ENCODE measurements around the gene CDK14.

- TF ChIP-seq CTCF (IDR thresholded peaks at IDR 0.05; ENCODE audit: borderline replicate concordance, extremely low read depth, low read length, poor library complexity, severe bottlenecking) (no peak), EZH2 (IDR thresholded peaks at IDR 0.05; ENCODE audit: borderline replicate concordance, low read depth, low read length, severe bottlenecking) (no peak)
Observed at GRCh38 chr7:90672210-90672609, 76.1 kb downstream of the CDK14 start.

All from DND-41 (cell line).